ENCODE data around the gene TBC1D8B. TPM values are rescaled to one million over a fixed set of nuclear protein-coding genes. Genes with fewer than 3 reads are reported as not detected.
"Not testable (repeated sequence)": the region's sequence is repeated elsewhere in the genome, so short reads cannot be mapped to it uniquely, and the experiment has no call there.

Gene TBC1D8B
- total RNA-seq, 8 experiments from 2014 or later, result 0.60 to 12.3 (median 1.9) TPM

DNA sequence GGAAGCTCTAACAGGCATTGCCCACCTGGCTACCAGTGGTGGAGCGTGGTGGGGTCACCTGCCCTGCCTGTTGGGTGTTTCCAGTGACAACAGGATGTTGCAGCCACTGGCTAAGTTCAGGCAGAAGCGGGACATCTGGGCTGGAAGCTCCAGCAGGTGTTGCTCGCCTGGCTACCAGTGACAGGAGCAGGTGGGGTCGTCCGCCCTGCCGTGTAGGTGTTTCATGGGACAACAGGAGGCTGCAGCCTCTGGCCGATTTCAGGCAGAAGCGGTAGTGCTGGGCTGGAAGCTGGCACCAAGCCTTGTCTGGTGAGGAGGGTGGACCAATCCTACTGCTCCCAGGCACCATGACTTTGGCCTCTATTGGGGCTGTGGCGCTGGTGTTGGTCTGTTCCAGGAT, 61.2 kb downstream of the TBC1D8B start:
- ATAC-seq (replicated peaks in 6 of 8), result no peak
- no peaks in the 10 kb centered on the region for H3K4me1 ChIP-seq (replicated peaks in 1 of 2)
- H3K27ac ChIP-seq, result no peak overlapping the region
- no peak overlapping the region for H3K4me3 ChIP-seq
- in situ Hi-C loops (cut with MboI; ENCODE audit: low pct_unique_long_range_greater_than_20kb in 2 of 9, low sequenced_read_pairs in 9 of 9, unreplicated experiment in 9 of 9), result no loop called here
- 60% methylated on average over 7 of the region's 9 CpGs; no CpG with 5 or more reads in 9 of the 10 experiments for WGBS, 10 experiments

DNA sequence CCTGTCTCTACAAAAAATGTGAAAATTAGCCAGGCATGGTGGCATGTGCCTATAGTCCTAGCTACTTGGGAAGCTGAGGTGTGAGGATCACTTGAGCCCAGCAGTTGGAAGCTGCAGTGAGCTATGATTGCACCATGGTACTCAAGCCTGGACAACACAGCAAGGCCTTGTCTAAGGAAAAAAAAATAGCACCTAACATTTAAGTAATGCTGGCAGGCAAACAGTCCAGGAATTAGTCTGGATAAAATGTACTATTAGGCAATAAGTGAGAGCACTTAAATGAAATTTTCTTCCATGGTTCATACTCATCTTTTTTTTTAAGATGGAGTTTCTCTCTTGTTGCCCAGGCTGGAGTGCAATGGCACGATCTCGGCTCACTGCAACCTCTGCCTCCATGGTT, 70.3 kb downstream of the TBC1D8B start:
- in situ Hi-C loops (cut with MboI; ENCODE audit: low pct_unique_long_range_greater_than_20kb in 2 of 9, low sequenced_read_pairs in 9 of 9, unreplicated experiment in 9 of 9); H3K4me1 ChIP-seq (replicated peaks in 1 of 2); H3K4me3 ChIP-seq; H3K27ac ChIP-seq; ATAC-seq (replicated peaks in 6 of 8): not testable (repeated sequence)
- WGBS, 10 experiments, result 100% methylated on average over 2 of the region's 2 CpGs; no CpG with 5 or more reads in 9 of the 10 experiments

DNA sequence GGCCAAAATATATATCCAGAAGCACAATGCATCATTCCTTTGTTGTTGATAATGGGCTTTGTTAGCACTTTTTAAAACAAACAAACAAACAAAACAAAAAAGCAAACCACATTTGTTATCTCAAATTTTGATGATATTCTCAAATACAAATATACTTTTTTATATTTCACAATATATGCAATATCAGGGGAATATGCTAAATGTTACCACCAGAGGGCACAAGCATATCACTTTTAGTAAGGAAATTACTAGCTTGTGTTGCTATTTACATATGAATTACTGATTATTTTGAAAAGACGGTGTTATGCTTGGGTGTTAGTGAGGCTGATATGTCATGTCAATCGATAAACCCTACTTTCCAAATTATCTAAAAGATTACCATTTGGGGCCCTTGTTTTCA, 71.6 kb downstream of the TBC1D8B start:
- H3K27ac ChIP-seq, result no peak overlapping the region
- no peaks in the 10 kb centered on the region for H3K4me1 ChIP-seq (replicated peaks in 1 of 2)
- no peak overlapping the region for H3K4me3 ChIP-seq
- 8 to 100% (median 40%) methylated on average over 1 to 2 of the region's 2 CpGs; no CpG with 5 or more reads in 6 of the 10 experiments for WGBS, 10 experiments
- ATAC-seq (replicated peaks in 6 of 8), result no peak
- in situ Hi-C loops (cut with MboI; ENCODE audit: low pct_unique_long_range_greater_than_20kb in 2 of 9, low sequenced_read_pairs in 9 of 9, unreplicated experiment in 9 of 9), result no loop called here

- WGBS, 10 experiments, result 40 to 100% (median 50%) methylated on average over 1 of the region's 1 CpG; no CpG with 5 or more reads in 7 of the 10 experiments
- no peak overlapping the region for H3K4me3 ChIP-seq
- in situ Hi-C loops (cut with MboI; ENCODE audit: low pct_unique_long_range_greater_than_20kb in 2 of 9, low sequenced_read_pairs in 9 of 9, unreplicated experiment in 9 of 9), result no loop called here
- no peak overlapping the region for H3K27ac ChIP-seq
- no peak for ATAC-seq (replicated peaks in 6 of 8)
- no peaks in the 10 kb centered on the region for H3K4me1 ChIP-seq (replicated peaks in 1 of 2)
Measured at GRCh38 chrX:106875151-106875550, 72.7 kb downstream of the TBC1D8B start.

DNA sequence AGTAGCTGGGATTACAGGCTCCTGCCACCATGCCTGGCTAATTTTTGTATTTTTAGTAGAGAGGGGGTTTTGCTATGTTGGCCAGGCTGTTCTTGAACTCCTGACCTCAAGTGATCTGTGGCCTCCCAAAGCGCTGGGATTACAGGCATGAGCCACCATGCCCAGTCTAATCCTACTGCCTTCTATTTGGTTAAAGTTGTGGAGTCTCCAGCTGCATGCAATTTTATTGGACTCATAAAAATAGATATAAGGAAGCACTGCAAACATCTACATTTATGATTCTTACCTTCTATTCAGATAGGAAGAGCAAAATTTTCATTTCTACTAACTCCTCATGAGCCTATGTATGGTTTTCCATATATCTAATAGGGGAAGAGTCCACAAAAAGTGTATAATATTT, 87.0 kb downstream of the TBC1D8B start:
- Histone ChIP-seq H3K4me3 (no peak overlapping the region), H3K27ac (no peak overlapping the region), H3K4me1 (replicated peaks in 1 of 2) (peaks cover 0 to 4% of the 10 kb centered on the region in 2 donors)
- WGBS, 10 experiments, result 50 to 100% (median 80%) methylated on average over 1 of the region's 1 CpG; no CpG with 5 or more reads in 7 of the 10 experiments
- no peak for ATAC-seq (replicated peaks in 6 of 8)
- in situ Hi-C loops (cut with MboI; ENCODE audit: low pct_unique_long_range_greater_than_20kb in 2 of 9, low sequenced_read_pairs in 9 of 9, unreplicated experiment in 9 of 9), result no loop called here

GRCh38 chrX:106891762-106892460, 89.4 kb downstream of the TBC1D8B start:
- peak in 4 of 8 experiments; percentile 39 to 54 (median 43) for ATAC-seq (replicated peaks in 6 of 8)
- Histone ChIP-seq H3K4me1 (replicated peaks in 1 of 2) (peaks cover 0 to 4% of the 10 kb centered on the region in 2 donors), H3K4me3 (no peak overlapping the region), H3K27ac (no peak overlapping the region)
- 0 to 100% (median 31%) methylated on average over 1 to 6 of the region's 7 CpGs; no CpG with 5 or more reads in 6 of the 10 experiments for WGBS, 10 experiments
- in situ Hi-C loops (cut with MboI; ENCODE audit: low pct_unique_long_range_greater_than_20kb in 2 of 9, low sequenced_read_pairs in 9 of 9, unreplicated experiment in 9 of 9), result no loop called here

- peaks cover 0 to 4% of the 10 kb centered on the region in 2 donors for H3K4me1 ChIP-seq (replicated peaks in 1 of 2)
- H3K27ac ChIP-seq, result no peak overlapping the region
- WGBS, 10 experiments, result 0 to 14% methylated on average over 1 to 3 of the region's 6 CpGs; no CpG with 5 or more reads in 8 of the 10 experiments
- in situ Hi-C loops (cut with MboI; ENCODE audit: low pct_unique_long_range_greater_than_20kb in 2 of 9, low sequenced_read_pairs in 9 of 9, unreplicated experiment in 9 of 9), result no loop called here
- no peak overlapping the region for H3K4me3 ChIP-seq
- peak; percentile 82 to 95 (median 85) for ATAC-seq (replicated peaks in 6 of 8)
Measured at GRCh38 chrX:106894392-106894909, 92.0 kb downstream of the TBC1D8B start.

DNA sequence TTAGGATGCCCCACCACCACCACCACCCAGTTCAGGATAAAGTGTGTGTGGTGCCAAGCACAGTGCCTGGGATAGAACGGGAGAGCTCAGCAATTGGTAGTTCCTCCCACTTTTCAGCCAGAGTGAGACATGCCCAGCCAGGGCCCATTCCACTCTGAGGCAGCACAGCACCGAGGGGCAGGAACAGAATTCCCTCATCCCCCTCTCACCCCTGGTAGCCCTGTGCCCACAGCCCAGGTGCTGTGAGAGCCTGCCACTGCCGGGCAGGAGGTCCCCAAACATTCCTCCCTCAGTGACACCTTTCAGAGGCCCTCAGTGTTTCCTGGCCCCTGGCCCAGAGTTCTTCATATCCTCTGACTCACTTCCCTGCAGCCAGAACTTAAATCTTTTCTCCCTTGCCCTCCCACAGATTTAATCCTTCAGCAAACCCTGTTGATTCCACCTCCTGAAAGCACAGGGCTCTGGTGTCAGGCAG, 92.5 kb downstream of the TBC1D8B start:
- in situ Hi-C loops (cut with MboI; ENCODE audit: low pct_unique_long_range_greater_than_20kb in 2 of 9, low sequenced_read_pairs in 9 of 9, unreplicated experiment in 9 of 9), result no loop called here
- H3K27ac ChIP-seq, result no peak overlapping the region
- peaks cover 0 to 4% of the 10 kb centered on the region in 2 donors for H3K4me1 ChIP-seq (replicated peaks in 1 of 2)
- no peak overlapping the region for H3K4me3 ChIP-seq
- ATAC-seq (replicated peaks in 6 of 8), result peak in 3 of 8 experiments; percentile 16 to 54 (median 35)
- 10 to 59% methylated on average over 2 of the region's 3 CpGs; no CpG with 5 or more reads in 8 of the 10 experiments for WGBS, 10 experiments

DNA sequence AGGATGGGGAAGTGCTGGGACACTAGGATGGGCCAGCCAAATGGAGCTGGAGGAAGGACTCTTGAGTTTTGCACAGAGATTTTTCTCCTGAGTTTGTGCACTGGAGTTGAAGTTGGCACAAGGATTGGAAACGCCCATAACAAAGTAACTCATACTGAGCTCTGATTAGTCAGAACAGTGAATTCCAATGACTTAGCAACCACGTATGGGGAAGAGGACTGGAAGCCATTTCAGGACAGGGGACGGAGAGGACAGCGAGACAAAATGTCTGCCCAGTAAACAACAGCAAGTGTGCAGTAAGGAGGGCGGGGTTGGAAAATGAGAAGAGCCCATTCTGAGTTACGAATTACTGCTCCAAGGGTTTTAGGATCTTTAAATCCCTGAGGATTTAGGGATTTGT, 94.8 kb downstream of the TBC1D8B start:
- Histone ChIP-seq H3K27ac (no peak overlapping the region), H3K4me1 (replicated peaks in 1 of 2) (no peaks in the 10 kb centered on the region), H3K4me3 (no peak overlapping the region)
- peak in 1 of 8 experiments; percentile 27 for ATAC-seq (replicated peaks in 6 of 8)
- 0 to 100% (median 43%) methylated on average over 1 to 6 of the region's 6 CpGs; no CpG with 5 or more reads in 5 of the 10 experiments for WGBS, 10 experiments
- in situ Hi-C loops (cut with MboI; ENCODE audit: low pct_unique_long_range_greater_than_20kb in 2 of 9, low sequenced_read_pairs in 9 of 9, unreplicated experiment in 9 of 9), result no loop called here

DNA sequence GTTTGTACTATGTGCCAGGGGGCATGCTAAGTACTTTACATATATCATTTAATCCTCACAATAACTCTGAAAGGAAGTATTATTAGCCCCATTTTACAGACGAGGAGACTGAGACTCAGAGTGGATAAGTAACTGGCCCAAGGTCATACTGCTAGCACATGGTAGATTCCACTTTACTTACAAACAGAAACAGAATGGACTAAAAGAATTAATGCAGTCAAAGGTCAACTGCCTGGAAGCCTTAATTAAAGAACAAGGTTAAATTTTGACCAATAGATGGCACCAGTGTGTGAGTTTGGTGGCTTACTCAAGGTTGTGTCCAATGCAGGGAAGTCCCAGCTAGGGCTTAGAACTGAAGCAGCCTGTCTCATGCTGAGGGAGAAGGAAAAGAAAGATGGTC, 96.0 kb downstream of the TBC1D8B start:
- H3K4me3 ChIP-seq, result no peak overlapping the region
- 14 to 60% (median 33%) methylated on average over 1 of the region's 1 CpG; no CpG with 5 or more reads in 7 of the 10 experiments for WGBS, 10 experiments
- no peak overlapping the region for H3K27ac ChIP-seq
- in situ Hi-C loops (cut with MboI; ENCODE audit: low pct_unique_long_range_greater_than_20kb in 2 of 9, low sequenced_read_pairs in 9 of 9, unreplicated experiment in 9 of 9), result no loop called here
- no peaks in the 10 kb centered on the region for H3K4me1 ChIP-seq (replicated peaks in 1 of 2)
- ATAC-seq (replicated peaks in 6 of 8), result peak in 3 of 8 experiments; percentile 45 to 63 (median 49)

DNA sequence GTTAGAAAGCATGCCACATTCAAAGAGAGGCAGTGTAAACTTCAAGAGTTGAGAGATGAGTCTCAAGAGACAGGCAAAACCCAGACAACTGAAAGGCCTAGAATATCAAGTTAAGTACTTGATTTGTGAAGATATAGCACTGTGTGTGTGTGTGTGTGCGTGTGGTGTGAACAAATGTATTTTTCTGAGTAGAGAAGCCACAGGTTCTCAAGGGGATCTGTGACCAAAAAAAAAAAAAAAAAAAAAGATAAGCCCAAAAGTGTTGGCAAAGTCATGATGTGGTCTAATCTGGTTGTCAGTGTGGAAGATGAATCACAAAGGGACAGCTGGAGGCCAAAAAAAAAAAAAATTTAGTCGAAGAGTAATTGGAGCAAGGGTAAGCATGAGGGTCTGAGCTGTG, 96.8 kb downstream of the TBC1D8B start:
- in situ Hi-C loops (cut with MboI; ENCODE audit: low pct_unique_long_range_greater_than_20kb in 2 of 9, low sequenced_read_pairs in 9 of 9, unreplicated experiment in 9 of 9), result no loop called here
- WGBS, 10 experiments, result 7 to 81% (median 31%) methylated on average over 1 to 2 of the region's 2 CpGs; no CpG with 5 or more reads in 4 of the 10 experiments
- Histone ChIP-seq H3K4me1 (replicated peaks in 1 of 2) (no peaks in the 10 kb centered on the region), H3K27ac (no peak overlapping the region), H3K4me3 (no peak overlapping the region)
- ATAC-seq (replicated peaks in 6 of 8), result no peak

GRCh38 chrX:106899841-106900240, 97.4 kb downstream of the TBC1D8B start:
- 60 to 100% methylated on average over 1 of the region's 1 CpG; no CpG with 5 or more reads in 8 of the 10 experiments for WGBS, 10 experiments
- in situ Hi-C loops (cut with MboI; ENCODE audit: low pct_unique_long_range_greater_than_20kb in 2 of 9, low sequenced_read_pairs in 9 of 9, unreplicated experiment in 9 of 9), result no loop called here

GRCh38 chrX:106901341-106901740, 98.9 kb downstream of the TBC1D8B start:
- no peaks in the 10 kb centered on the region for H3K4me1 ChIP-seq (replicated peaks in 1 of 2)
- 55% methylated on average over 2 of the region's 3 CpGs; no CpG with 5 or more reads in 9 of the 10 experiments for WGBS, 10 experiments
- H3K27ac ChIP-seq, result no peak overlapping the region
- no peak overlapping the region for H3K4me3 ChIP-seq
- in situ Hi-C loops (cut with MboI; ENCODE audit: low pct_unique_long_range_greater_than_20kb in 2 of 9, low sequenced_read_pairs in 9 of 9, unreplicated experiment in 9 of 9), result no loop called here
- no peak for ATAC-seq (replicated peaks in 6 of 8)

More at GRCh38 chrX:106899841-106900240, 97.4 kb downstream of the TBC1D8B start:
- H3K4me1 ChIP-seq (replicated peaks in 1 of 2), result no peaks in the 10 kb centered on the region
- ATAC-seq (replicated peaks in 6 of 8), result no peak
- H3K4me3 ChIP-seq, result no peak overlapping the region
- H3K27ac ChIP-seq, result no peak overlapping the region
